GM19438 (cell line): ENCODE results near the gene IL17A.
A peak's percentile ranks its signal among the peaks of the same experiment; 100 is the strongest.
"Not testable (repeated sequence)": the region's sequence is repeated elsewhere in the genome, so short reads cannot be mapped to it uniquely, and the experiment has no call there.

ENCODE experiments used
- ATAC-seq: cut with Tn5 transposase; IDR thresholded peaks from one replicate; pipeline ENCODE4 v1.9.1; 2021; ENCODE audit warnings: low read depth; ENCODE audit not compliant: unreplicated experiment

Gene IL17A

DNA sequence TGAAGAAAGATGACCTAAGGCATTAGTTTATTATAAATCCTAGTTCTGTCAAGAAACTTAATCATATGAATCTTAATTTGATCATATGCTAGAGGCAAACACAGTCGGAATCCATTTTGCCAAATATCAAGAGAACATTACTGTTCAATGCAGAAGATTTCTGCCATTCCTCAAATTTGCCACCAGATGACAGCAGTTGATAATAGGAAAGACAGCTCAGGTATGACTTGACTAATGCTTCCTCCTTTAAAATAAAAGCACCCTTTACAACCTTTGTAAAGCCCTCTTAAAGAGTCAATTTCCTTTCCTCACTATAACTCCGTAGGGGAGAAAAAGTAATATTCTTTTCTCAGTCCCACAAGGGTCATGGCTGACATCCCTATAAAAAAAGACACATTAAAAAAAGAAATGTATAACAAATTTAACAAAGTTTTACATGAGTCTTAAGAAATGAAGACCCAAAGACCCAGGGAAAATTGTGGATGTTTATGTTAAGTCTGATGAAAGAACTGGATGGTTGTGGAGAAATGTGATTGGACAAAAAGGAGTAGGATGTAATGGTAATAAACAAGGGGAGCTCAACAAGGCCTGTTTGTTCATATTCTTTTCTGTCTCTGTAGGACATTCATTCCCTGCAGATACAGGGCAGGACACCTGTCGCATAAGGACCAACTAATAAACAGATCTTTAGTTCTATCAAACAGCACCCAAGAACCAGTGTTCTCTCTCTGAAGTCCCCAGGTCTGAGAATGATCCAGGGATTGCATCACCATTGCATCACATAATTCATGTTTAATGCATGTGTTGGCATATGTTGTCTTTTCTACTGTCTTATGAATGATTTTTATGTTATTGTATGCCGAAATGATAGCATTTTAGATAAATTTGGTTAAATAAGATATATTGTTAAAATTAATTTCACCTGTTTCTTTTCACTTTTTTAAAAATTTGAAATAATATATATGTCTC lies 23.0 kb upstream of the IL17A start:
- no peak for ATAC-seq

DNA sequence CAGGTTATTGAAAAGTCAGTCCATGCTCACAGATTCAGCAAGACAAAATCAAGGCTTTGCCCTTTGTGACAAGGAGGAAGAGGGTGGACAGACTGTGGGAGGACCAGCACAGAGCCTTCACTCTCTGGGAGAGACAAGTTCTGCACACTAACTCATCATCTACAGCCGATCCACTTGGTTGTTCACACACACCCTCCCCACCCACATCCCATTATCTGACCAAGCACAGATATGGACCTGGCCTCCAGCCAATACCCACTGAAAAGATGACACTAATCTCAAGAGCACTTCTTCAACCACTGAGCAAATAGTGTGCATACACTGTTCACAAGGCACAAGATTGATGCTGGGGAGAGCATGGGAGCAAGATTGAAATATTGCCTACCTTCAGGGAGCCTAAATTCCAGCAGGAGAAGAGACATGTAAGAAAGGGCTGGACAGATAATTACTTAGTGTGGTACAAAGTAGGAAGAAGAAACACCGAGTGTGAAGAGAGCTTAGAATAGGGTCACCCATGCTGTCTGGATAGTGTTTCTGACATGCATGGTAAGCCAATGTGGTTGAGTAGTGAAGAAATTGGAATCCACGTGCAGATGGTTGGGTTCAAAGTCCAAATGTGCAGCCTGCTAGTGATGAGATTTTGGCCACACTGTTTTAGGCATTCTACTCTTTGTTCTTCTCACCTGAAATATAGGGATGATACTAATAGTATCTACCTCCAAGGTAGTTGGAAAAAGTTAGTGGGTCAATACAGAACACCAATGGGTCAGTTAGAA lies 21.7 kb upstream of the IL17A start:
- ATAC-seq = no peak

DNA sequence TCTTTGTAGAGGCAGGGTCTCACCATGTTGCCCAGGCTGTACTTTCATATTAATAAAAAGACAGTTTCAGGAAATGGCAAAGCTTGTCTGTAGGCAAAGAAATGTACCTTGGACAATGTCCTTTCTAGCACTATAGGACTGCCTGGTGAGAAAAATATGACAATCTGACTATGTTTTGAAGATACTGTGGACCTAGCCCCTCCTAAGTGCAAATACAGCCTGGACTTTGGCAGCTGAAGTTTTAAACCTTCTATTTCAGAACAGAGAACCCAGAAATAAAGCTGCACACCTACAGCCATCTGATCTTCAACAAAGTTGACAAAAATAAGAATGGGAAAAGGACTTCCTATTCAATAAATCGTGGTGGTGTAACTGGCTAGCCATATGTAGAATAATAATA lies 18.9 kb upstream of the IL17A start:
- no peak for ATAC-seq

DNA sequence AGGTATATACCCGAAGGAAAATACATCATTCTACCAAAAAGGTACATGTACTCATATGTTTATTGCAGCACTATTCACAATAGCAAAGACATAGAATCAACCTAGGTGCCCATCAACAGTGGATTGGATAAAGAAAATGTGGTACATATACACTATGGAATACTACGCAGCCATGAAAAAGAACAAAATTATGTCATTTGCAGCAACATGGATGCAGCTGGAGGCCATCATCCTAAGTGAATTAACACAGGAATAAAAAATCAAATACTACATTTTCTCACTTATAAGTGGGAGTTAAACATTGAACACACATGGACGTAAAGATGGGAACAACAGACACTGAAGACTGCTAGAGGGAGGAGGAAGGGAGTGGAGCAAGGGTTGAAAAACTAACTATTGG lies 17.8 kb upstream of the IL17A start:
- ATAC-seq = not testable (repeated sequence)

DNA sequence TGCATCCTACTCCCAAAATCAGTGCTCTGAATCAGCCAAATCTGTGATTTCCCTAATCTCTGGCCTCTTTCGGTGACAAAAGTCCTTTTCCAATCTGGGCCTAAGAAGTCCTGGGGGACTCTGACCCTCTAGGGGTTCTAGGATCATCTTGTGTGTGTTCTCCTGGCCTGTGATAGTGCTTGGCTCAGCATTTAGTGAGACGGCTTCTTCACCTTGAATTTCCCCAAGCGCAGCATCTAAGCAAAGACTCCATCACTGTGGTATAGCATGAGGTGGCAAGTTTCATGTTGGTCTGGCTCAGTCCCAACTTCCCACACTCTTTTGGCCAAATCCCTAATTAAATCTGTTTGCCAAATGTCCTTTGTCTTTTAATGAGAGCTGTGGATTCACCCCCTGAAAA lies 12.1 kb upstream of the IL17A start:
- no peak for ATAC-seq

- no peak for ATAC-seq
These were observed 9.6 kb upstream of the IL17A start for GRCh38 chr6:52176550-52176949.

DNA sequence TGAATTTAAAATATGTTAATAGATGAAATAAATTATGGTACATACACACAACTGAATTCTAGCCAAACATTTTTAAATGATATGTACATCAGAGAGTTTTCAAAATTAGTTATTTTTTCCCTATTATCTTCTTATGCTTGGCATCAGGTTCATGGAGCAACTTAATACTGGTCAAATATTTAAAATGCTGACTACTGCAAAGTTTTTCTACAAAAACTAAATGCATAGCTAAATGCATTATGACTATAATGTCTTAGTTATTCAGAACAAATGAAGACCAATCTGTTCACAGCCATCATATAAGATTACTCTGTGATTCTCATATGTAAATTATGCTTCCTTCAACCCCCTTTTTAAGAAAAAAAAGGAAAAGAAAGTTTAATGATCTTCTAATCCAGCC lies 8.2 kb upstream of the IL17A start:
- ATAC-seq = no peak

DNA sequence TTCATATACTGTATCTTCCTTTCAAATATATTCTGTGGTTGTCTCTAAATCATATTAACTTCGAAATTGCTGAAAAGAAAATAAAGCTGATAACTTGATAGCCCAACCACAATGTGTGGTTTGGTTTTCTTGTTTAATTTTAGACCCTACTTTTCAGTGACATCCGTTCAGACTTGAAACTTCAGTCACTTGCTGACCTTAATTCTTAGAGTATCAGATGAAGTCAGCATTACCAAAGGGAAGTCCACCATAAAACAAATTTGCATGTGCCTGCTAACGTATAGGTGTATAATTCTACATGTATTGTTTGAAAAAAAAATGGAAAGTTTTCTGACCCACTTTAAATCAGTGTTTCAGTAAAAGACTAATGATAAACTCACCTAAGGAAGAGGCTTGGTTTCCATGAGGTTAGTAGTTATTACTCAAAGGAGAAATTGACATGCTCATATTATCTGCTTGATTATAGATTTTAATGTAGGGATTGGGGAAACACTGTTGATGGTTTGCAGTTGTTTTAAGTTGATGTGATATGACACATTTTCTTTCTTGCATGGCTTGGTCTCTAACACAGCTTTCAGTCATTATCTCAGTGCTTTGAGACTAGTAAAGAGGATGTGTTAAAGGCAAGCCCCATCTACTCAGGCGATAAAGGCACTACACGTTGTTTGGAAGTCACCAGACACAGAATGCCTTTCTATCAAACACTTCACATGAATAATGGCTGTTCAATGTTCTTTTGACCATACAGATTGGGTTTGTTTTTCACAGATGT lies 5.2 kb upstream of the IL17A start:
- ATAC-seq = peak; percentile 76

DNA sequence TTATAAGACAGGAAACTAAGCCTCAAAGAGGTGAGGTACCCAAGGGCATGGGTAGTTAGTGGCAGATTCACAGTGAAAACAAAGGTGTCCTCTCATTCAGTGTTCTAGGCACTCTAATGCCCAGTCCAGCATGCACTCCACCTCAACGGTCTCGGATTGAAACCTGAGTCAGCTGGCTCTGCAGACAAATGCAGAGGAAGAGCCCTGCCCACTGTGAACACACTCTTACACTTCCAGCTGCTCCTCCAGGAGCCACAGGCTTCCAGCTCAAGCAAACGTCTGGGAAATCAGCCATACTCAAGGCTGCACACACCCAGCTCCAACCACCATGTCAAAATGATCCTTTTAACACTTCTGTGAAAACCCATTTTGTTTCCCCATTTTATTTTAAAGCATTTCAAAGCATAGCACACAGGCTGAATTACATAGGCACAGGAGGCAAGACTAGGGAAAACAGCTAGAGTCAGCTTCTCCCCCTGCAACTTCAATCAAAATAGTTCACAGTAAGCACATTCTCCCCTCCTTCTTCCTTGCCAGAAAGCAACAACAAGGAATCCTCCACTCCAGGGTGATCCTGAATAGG lies 3.0 kb upstream of the IL17A start:
- ATAC-seq = no peak

- peak; percentile 75 for ATAC-seq
These were observed 305 bp downstream of the IL17A start for GRCh38 chr6:52186480-52186879.

GRCh38 chr6:52187098-52187497 lies 923 bp downstream of the IL17A start:
- no peak for ATAC-seq

GRCh38 chr6:52189974-52190373 lies 3.8 kb downstream of the IL17A start:
- no peak for ATAC-seq

DNA sequence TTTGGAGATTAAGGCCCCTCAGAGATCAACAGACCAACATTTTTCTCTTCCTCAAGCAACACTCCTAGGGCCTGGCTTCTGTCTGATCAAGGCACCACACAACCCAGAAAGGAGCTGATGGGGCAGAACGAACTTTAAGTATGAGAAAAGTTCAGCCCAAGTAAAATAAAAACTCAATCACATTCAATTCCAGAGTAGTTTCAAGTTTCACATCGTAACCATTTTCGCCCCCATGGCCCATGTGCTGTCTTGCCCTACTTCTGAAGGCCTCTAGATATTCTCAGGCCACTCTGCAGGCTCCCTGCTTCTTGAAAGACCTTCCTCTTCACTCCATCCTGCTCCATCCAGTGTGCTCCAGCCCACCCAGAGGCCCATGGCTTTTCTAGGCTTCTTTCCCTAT lies 4.2 kb downstream of the IL17A start:
- ATAC-seq = no peak

DNA sequence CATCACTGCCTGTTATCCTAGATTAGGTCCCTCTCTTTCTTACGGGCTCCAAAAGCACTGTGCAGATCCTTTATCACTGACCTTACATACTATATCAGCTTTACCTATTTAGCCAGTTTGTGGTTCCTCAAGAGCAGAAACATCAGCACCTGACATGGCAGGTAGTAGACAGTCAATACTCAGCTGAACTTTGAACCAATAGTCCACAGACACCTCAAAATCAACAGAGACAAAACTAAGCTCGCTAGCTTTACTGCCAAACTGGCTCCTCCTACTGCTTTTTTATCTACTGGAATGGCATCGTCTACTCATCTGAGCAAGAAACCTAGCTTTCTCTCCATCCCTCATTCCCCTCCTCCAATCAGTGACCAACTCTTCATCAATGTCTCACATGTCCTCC lies 5.6 kb downstream of the IL17A start:
- no peak for ATAC-seq

GRCh38 chr6:52195886-52196285 lies 9.7 kb downstream of the IL17A start:
- no peak for ATAC-seq

DNA sequence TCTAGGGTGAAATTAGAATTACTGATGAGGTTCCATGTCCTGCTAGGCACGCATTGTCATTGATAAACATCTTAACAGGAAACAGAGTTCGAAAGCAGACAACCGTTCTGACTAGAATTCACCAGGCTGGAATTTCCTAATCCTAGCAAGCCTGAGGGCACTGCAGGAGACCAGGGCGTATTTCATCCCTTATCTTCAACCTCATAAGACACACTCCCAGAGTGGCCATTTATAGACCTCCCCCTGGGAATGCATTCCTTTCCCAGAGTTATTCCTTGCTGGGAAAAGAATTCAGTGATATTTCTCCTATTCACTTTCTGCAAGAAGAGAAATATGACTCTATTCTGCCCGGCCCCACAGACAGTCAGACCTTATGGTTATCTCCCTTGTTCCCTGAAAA lies 13.9 kb downstream of the IL17A start:
- ATAC-seq = not testable (repeated sequence)

GRCh38 chr6:52201046-52201445 lies 14.9 kb downstream of the IL17A start:
- no peak for ATAC-seq

GRCh38 chr6:52201493-52201892 lies 15.3 kb downstream of the IL17A start:
- no peak for ATAC-seq

DNA sequence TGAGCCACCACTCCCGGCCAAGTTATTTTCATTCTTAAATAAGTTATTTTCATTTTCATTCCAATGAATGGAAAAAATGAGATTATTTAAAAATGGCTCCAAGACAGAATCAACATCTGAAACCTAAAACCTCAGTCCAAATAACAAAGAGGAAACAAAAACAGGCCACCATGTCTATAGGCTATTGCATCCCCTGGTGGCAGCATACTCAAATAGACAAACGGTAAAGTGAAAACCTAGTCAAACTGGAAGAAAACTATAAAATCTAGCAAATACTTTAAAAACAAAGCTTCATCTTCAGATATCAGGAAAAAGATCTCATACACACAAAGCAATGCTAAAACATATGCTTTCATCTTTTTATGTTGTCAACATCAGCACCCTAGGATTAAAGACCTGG lies 20.9 kb downstream of the IL17A start:
- no peak for ATAC-seq

DNA sequence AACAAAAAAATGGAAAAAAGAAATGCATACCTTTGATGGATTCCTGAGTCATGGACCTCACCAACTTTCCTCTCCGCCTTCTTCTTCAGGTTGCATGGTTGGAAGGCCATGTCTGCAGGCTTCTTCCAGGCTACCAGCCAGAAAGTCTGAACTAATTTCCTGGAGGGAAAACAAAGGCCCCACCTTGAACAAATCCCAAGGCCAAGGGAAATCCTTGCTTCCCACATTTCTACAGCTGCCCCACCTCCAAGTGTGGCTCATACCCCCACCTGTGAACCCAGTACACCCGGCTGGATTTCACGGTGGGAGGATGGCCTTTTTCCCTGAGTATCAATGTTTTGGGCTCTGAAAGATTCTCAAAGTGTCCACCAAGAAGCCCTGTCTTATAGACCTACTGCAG lies 22.4 kb downstream of the IL17A start:
- ATAC-seq = no peak

- ATAC-seq = peak; percentile 27
These were observed 23.6 kb downstream of the IL17A start for GRCh38 chr6:52209770-52210169.
